GM11168 (cell line): ENCODE results near the gene SFTPB.
"Not testable (repeated sequence)": the region's sequence is repeated elsewhere in the genome, so short reads cannot be mapped to it uniquely, and the experiment has no call there.

Experiments used
- in situ Hi-C: fragments of 300-500 bp; cut with MboI; formaldehyde crosslinking; loops from one replicate; pipeline ENCODE4 v1.12.0; 2022; ENCODE audit warnings: low sequenced_read_pairs; ENCODE audit not compliant: unreplicated experiment

The SFTPB gene

DNA sequence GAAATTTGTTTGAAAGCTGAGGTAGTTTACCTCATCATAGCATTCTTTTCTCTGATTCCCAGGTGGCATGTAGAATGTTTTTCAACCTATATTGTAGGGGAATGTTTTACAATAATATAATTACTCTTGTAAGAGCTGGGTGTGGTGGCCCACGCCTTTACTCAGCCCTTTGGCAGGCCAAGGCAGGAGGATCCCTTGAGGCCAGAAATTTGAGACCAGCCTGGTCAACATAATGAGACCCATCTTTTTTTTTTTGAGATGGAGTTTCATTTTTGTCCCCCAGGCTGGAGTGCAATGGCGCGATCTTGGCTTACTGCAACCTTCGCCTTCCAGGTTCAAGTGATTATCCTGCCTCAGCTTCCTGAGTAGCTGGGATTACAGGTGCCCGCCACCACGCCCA is 48.4 kb downstream of the SFTPB start:
- in situ Hi-C loops: no loop called here

GRCh38 chr2:85617723-85618122 is 50.3 kb downstream of the SFTPB start:
- in situ Hi-C loops: not testable (repeated sequence)

GRCh38 chr2:85615413-85615728 is 52.6 kb downstream of the SFTPB start:
- in situ Hi-C loops: no loop called here

DNA sequence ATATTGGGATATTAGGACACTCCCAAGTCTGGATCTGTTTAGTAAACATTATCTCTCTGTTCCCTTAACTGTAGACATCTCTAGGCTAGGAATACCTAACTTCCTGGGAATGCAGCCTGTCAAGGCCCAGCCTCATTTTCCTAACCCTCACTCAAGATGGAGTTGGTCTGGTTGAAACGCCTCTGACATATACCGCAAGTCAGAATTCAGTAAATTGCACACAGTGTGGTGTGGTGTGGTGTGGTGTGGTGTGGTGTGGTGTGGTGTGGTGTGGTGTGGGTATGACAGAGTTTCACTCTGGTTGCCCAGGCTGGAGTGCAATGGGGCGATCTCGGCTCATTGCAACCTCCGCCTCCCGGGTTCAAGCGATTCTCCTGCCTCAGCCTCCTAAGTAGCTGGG is 53.2 kb downstream of the SFTPB start:
- in situ Hi-C loops: not testable (repeated sequence)

GRCh38 chr2:85613717-85614515 is 54.1 kb downstream of the SFTPB start:
- in situ Hi-C loops: no loop called here

GRCh38 chr2:85611705-85612587 is 56.1 kb downstream of the SFTPB start, which contains the start of gene C2orf68:
TSS of gene C2orf68 (minus strand) at chr2:85612066. CDS start at chr2:85611984, 82 bp downstream.
- in situ Hi-C loops: no loop called here

DNA sequence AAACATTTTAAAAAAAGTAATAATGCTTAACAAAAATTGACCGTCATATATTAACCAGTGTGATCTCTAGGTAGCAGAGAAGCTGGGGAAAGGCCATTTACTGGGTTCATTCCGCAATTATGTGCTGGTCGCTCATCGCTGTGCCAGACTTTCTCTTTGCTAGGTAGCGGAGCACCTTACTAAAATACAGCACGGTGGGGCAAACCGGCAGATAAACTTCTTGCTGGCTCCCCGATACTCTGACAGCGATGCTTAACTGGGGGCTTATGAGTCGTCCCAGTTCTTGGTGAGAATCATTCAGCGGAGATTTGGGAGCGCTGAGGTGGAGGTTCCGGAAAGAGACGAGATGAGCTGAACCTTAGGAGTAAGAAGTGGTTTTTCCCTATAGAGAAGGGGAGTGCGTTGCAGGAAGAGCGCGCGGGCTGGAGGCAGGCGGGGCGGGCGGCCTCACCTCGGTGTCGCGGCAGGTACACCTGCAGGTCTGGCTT is 56.7 kb downstream of the SFTPB start:
- in situ Hi-C loops: no loop called here
